ENCODE measurements around the gene TBC1D1.

TBC1D1 gene

GRCh38 chr4:38094419-38094818 is 203.5 kb downstream of the TBC1D1 start:
- no peaks in the 10 kb centered on the region for H4K20me1 ChIP-seq (ENCODE audit: insufficient read depth, low read length)
- DNase-seq, result no peak
- no peak overlapping the region for H3K4me3 ChIP-seq (ENCODE audit: low read length)
- no peak overlapping the region for H3K27ac ChIP-seq (ENCODE audit: low read length)
- H3K9me3 ChIP-seq (replicated peaks; ENCODE audit: insufficient read depth, low read length), result no peaks in the 10 kb centered on the region
- H3K9me2 ChIP-seq (replicated peaks; ENCODE audit: insufficient read depth, low read length), result no peaks in the 10 kb centered on the region
- TF ChIP-seq EZH2phosphoT487 (IDR thresholded peaks at IDR 0.05; ENCODE audit: low read length), result no peak
- no peak for TF ChIP-seq EZH2 (optimal IDR thresholded peaks at IDR 0.05; ENCODE audit: low read depth, low read length)
- no peak for TF ChIP-seq CTCF (IDR thresholded peaks at IDR 0.05; ENCODE audit: low read length)
- H2AFZ ChIP-seq (ENCODE audit: low read length), result no peak overlapping the region
- peaks cover 21% of the 10 kb centered on the region for H3K79me2 ChIP-seq (ENCODE audit: low read length)
- H3K27me3 ChIP-seq (replicated peaks; ENCODE audit: insufficient read depth, low read length), result no peaks in the 10 kb centered on the region
- H3F3A ChIP-seq (ENCODE audit: insufficient read depth, low read length), result peaks cover 30% of the 10 kb centered on the region
- H3K9ac ChIP-seq (ENCODE audit: low read length), result no peak overlapping the region
- H3K4me2 ChIP-seq (ENCODE audit: low read depth, low read length), result no peak overlapping the region
- no peaks in the 10 kb centered on the region for H3K36me3 ChIP-seq (replicated peaks; ENCODE audit: insufficient read depth, low read length)
- peaks cover 42% of the 10 kb centered on the region for H3K4me1 ChIP-seq (ENCODE audit: low read length)

- Histone ChIP-seq H2AFZ (ENCODE audit: low read length) (no peak overlapping the region), H3K27ac (ENCODE audit: low read length) (no peak overlapping the region), H3F3A (ENCODE audit: insufficient read depth, low read length) (peaks cover 17% of the 10 kb centered on the region), H3K4me1 (ENCODE audit: low read length) (peaks cover 29% of the 10 kb centered on the region), H3K4me3 (ENCODE audit: low read length) (no peak overlapping the region), H3K79me2 (ENCODE audit: low read length) (peaks cover 21% of the 10 kb centered on the region), H3K9me2 (replicated peaks; ENCODE audit: insufficient read depth, low read length) (no peaks in the 10 kb centered on the region), H3K9me3 (replicated peaks; ENCODE audit: insufficient read depth, low read length) (no peaks in the 10 kb centered on the region), H3K9ac (ENCODE audit: low read length) (no peak overlapping the region), H3K27me3 (replicated peaks; ENCODE audit: insufficient read depth, low read length) (no peaks in the 10 kb centered on the region), H3K4me2 (ENCODE audit: low read depth, low read length) (no peak overlapping the region), H4K20me1 (ENCODE audit: insufficient read depth, low read length) (no peaks in the 10 kb centered on the region), H3K36me3 (replicated peaks; ENCODE audit: insufficient read depth, low read length) (no peaks in the 10 kb centered on the region)
- TF ChIP-seq EZH2 (optimal IDR thresholded peaks at IDR 0.05; ENCODE audit: low read depth, low read length), result no peak
- TF ChIP-seq CTCF (IDR thresholded peaks at IDR 0.05; ENCODE audit: low read length), result no peak
- no peak for TF ChIP-seq EZH2phosphoT487 (IDR thresholded peaks at IDR 0.05; ENCODE audit: low read length)
- DNase-seq, result no peak
Observed at GRCh38 chr4:38095691-38096090, 204.8 kb downstream of the TBC1D1 start.

DNA sequence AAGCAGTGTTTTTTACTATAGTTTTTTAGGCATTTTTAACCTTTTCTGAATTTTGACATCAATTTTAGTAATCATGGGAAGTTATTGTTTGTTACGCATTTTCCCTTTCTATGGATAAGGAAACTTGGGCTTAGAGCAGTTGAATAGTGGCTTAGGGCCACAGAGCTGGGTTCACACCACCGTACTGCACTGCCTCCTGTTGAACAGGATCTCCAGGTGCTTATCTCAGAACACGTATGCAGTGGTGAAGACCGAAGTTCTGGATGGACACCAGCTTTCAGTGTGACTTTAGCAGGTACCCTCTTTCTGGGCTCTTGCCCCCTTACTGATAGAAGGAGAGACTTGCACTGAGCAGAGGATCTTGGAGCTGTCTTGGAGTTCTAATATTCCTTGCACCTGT is 206.9 kb downstream of the TBC1D1 start:
- no peaks in the 10 kb centered on the region for H3K9me3 ChIP-seq (replicated peaks; ENCODE audit: insufficient read depth, low read length)
- H3K27me3 ChIP-seq (replicated peaks; ENCODE audit: insufficient read depth, low read length), result no peaks in the 10 kb centered on the region
- H3K79me2 ChIP-seq (ENCODE audit: low read length), result peaks cover 17% of the 10 kb centered on the region
- DNase-seq, result no peak
- no peaks in the 10 kb centered on the region for H3F3A ChIP-seq (ENCODE audit: insufficient read depth, low read length)
- H3K27ac ChIP-seq (ENCODE audit: low read length), result no peak overlapping the region
- H3K36me3 ChIP-seq (replicated peaks; ENCODE audit: insufficient read depth, low read length), result no peaks in the 10 kb centered on the region
- peaks cover 10% of the 10 kb centered on the region; the same call in 1 of the 2 replicates for H3K4me1 ChIP-seq (ENCODE audit: low read length)
- TF ChIP-seq EZH2 (optimal IDR thresholded peaks at IDR 0.05; ENCODE audit: low read depth, low read length), result no peak
- TF ChIP-seq EZH2phosphoT487 (IDR thresholded peaks at IDR 0.05; ENCODE audit: low read length), result no peak
- no peak for TF ChIP-seq CTCF (IDR thresholded peaks at IDR 0.05; ENCODE audit: low read length)
- H3K4me3 ChIP-seq (ENCODE audit: low read length), result no peak overlapping the region
- H3K4me2 ChIP-seq (ENCODE audit: low read depth, low read length), result no peak overlapping the region
- no peaks in the 10 kb centered on the region for H3K9me2 ChIP-seq (replicated peaks; ENCODE audit: insufficient read depth, low read length)
- H4K20me1 ChIP-seq (ENCODE audit: insufficient read depth, low read length), result no peaks in the 10 kb centered on the region
- H3K9ac ChIP-seq (ENCODE audit: low read length), result no peak overlapping the region
- H2AFZ ChIP-seq (ENCODE audit: low read length), result no peak overlapping the region

All from MM.1S (cell line).